Measurements from ENCODE around the gene SPTLC2.

DNA sequence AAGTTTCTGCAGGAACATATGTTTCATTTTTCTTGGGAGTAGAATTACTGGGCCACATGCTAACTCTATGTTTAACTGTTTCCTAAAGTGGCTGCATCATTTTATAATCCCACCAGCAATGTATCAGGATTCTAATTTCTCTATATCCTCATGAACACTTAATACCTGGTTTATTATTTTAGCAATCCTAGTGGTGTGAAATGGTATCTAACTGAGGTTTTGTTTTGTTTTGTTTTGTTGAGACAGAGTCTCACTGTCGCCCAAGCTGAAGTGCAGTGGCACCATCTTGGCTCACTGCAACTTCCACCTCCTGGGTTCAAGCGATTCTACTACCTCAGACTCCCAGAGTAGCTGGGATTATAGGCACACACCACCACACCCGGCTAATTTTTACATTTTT lies 6.5 kb downstream of the SPTLC2 start:
- no peak for TF ChIP-seq CTCF (IDR thresholded peaks at IDR 0.05; ENCODE audit: low read depth, low read length)
- TF ChIP-seq POLR2A (IDR thresholded peaks at IDR 0.05; ENCODE audit: extremely low read depth, insufficient read length): no peak
- TF ChIP-seq MYC (IDR thresholded peaks at IDR 0.05; ENCODE audit: low read depth, low read length): no peak
